Liver (tissue), 9 donors: Measurements from ENCODE around the gene SUMO1. TPM values are rescaled to one million over a fixed set of nuclear protein-coding genes. Genes with fewer than 3 reads are reported as not detected.

ENCODE experiments used
- DNase-seq: peaks from one replicate; pipeline ENCODE4 v3.0.0-alpha.2; 2017; ENCODE audit warnings: low spot score
- H3K27ac ChIP-seq, 2 donors: one replicate each; pipeline ENCODE4 v1.7.0; 2013; ENCODE audit warnings: inconsistent platforms in 2 of 2, low read length in 2 of 2, control low read depth in 1 of 2, low read depth in 1 of 2, mild to moderate bottlenecking in 1 of 2
- H3K27me3 ChIP-seq, 4 donors: one replicate each; pipeline versions ENCODE4 v1.6.1 to v1.7.0; 2013; ENCODE audit warnings: low read length in 3 of 4, inconsistent platforms in 1 of 4, mild to moderate bottlenecking in 1 of 4, moderate library complexity in 1 of 4; ENCODE audit not compliant: control insufficient read depth in 4 of 4, insufficient read depth in 4 of 4
- H3K36me3 ChIP-seq, 4 donors: one replicate each; pipeline versions ENCODE4 v1.6.1 to v1.7.0; 2013; ENCODE audit warnings: low read length in 3 of 4, mild to moderate bottlenecking in 3 of 4, low read depth in 1 of 4, moderate library complexity in 1 of 4; ENCODE audit not compliant: control insufficient read depth in 4 of 4, insufficient read depth in 3 of 4
- H3K4me1 ChIP-seq, 4 donors: one replicate each; pipeline versions ENCODE4 v1.6.1 to v1.7.0; 2013; ENCODE audit warnings: low read length in 3 of 4, mild to moderate bottlenecking in 3 of 4, moderate library complexity in 1 of 4; ENCODE audit not compliant: control insufficient read depth in 4 of 4, insufficient read depth in 4 of 4
- H3K4me3 ChIP-seq, 3 donors: one replicate each; pipeline versions ENCODE4 v1.6.1 to v1.7.0; 2013; ENCODE audit warnings: low read length in 3 of 3, control low read depth in 1 of 3, low read depth in 1 of 3, mild to moderate bottlenecking in 1 of 3
- H3K9ac ChIP-seq, 2 donors: one replicate each; pipeline ENCODE4 v1.7.0; 2013; ENCODE audit warnings: low read length in 2 of 2, mild to moderate bottlenecking in 2 of 2, moderate library complexity in 2 of 2, control low read depth in 1 of 2, low read depth in 1 of 2
- H3K9me3 ChIP-seq, 4 donors: one replicate each; pipeline versions ENCODE4 v1.6.1 to v1.7.0; 2013; ENCODE audit warnings: low read length in 3 of 4; ENCODE audit not compliant: control insufficient read depth in 4 of 4
- EGR1 ChIP-seq, 2 donors: IDR thresholded peaks; 2 replicates each; pipeline ENCODE4 v1.6.1; 2016 to 2018; ENCODE audit warnings: antibody characterized with exemption in 2 of 2, low read depth in 2 of 2
- FOXA1 ChIP-seq: IDR thresholded peaks from 2 replicates; pipeline ENCODE4 v1.6.1; 2016; ENCODE audit warnings: antibody characterized with exemption
- FOXA2 ChIP-seq: IDR thresholded peaks from 2 replicates; pipeline ENCODE4 v1.6.1; 2016; ENCODE audit warnings: antibody characterized with exemption
- GABPA ChIP-seq, 2 donors: IDR thresholded peaks in 1 of 2; conservative IDR thresholded peaks in 1 of 2; 2 replicates each; pipeline ENCODE4 v1.6.1; 2016; ENCODE audit warnings: antibody characterized with exemption in 2 of 2, mild to moderate bottlenecking in 1 of 2, moderate library complexity in 1 of 2
- HNF4A ChIP-seq, 2 donors: conservative IDR thresholded peaks; 2 replicates each; pipeline ENCODE4 v1.6.1; 2016; ENCODE audit warnings: antibody characterized with exemption in 2 of 2, mild to moderate bottlenecking in 2 of 2
- HNF4G ChIP-seq: IDR thresholded peaks from 2 replicates; pipeline ENCODE4 v1.6.1; 2016; ENCODE audit warnings: antibody characterized with exemption
- JUND ChIP-seq, 2 donors: IDR thresholded peaks; 2 replicates each; pipeline ENCODE4 v1.6.1; 2016; ENCODE audit warnings: antibody characterized with exemption in 2 of 2
- NR2F2 ChIP-seq: IDR thresholded peaks from 2 replicates; pipeline ENCODE4 v1.6.1; 2016; ENCODE audit warnings: antibody characterized with exemption
- RAD21 ChIP-seq, 2 donors: IDR thresholded peaks; 2 replicates each; pipeline ENCODE4 v1.6.1; 2016; ENCODE audit warnings: antibody characterized with exemption in 2 of 2, mild to moderate bottlenecking in 2 of 2
- RXRA ChIP-seq, 2 donors: IDR thresholded peaks; 2 replicates each; pipeline ENCODE4 v1.6.1; 2017 to 2018; ENCODE audit warnings: antibody characterized with exemption in 2 of 2, mild to moderate bottlenecking in 1 of 2
- SP1 ChIP-seq: IDR thresholded peaks from 2 replicates; pipeline ENCODE4 v1.6.1; 2018; ENCODE audit warnings: antibody characterized with exemption, mild to moderate bottlenecking
- WGBS: extraction: QIAGEN DNeasy Blood & Tissue Kit; methylation state at CpG from one replicate; pipeline ENCODE4 v1.1.7; 2013; 5-methylcytosine and 5-hydroxymethylcytosine counted together
- polyA plus RNA-seq, 2 donors: library from polyadenylated mRNA; stranded (reverse) in 1 of 2; unstranded in 1 of 2; fragments of 200-250 nt in 1 of 2; fragments of >200 nt in 1 of 2; fragmentation: Nextera tagmentation in 1 of 2; extraction: Ambion mirVana in 1 of 2; gene quantifications; one replicate each; pipeline versions ENCODE4 v1.2.1 to v1.2.3, GENCODE V29; 2013 to 2015
- total RNA-seq, 2 donors: library from RNA; depleted of rRNA; stranded (reverse); fragments of >200 nt; gene quantifications; one replicate each; pipeline ENCODE4 v1.2.3, GENCODE V29; 2014
- TF ChIP-seq, protein P1 (sequence below): IDR thresholded peaks from 2 replicates; pipeline ENCODE4 v1.6.1; 2016; ENCODE audit warnings: antibody characterized with exemption, mild to moderate bottlenecking
- TF ChIP-seq, protein P2 (sequence below): IDR thresholded peaks from 2 replicates; pipeline ENCODE4 v1.6.1; 2016; ENCODE audit warnings: antibody characterized with exemption
- TF ChIP-seq, protein P3 (sequence below): fragments of 150-350 bp; IDR thresholded peaks from 2 replicates; pipeline ENCODE4 v1.5.1; 2017; ENCODE audit warnings: improper control_type of control experiment, low read depth, low read length; ENCODE audit not compliant: missing input control
- TF ChIP-seq, protein P4 (sequence below): IDR thresholded peaks from 2 replicates; pipeline ENCODE4 v1.6.1; 2016; ENCODE audit warnings: antibody characterized with exemption
- TF ChIP-seq, protein P5 (sequence below): IDR thresholded peaks from 2 replicates; pipeline ENCODE4 v1.6.1; 2016; ENCODE audit warnings: antibody characterized with exemption
- donor health status: healthy.
- donor health status: healthy.
- donor health status: healthy.
- donor health status: healthy.
- donor health status: healthy.

SUMO1 gene
- total and polyA plus RNA-seq, 4 donors, result 42.7 to 139 (median 51.4) TPM

DNA sequence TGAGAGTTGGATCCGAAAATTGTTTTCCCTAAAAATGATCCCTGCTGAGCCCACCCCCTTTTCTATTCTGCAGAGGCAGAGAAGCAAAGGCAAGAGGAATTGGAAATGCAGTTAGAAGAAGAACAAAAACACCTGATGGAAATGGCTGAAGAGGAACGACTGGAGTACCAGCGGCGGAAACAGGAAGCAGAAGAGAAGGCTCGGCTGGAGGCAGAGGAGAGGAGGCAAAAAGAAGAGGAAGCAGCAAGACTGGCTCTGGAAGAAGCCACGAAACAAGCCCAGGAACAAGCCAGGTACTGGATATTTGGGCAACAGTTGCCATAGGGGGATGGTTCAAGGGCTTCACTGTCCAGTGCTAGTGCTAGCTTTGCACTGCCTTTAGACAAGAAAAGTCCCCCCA, 41.7 kb downstream of the SUMO1 start:
- Histone ChIP-seq H3K27me3 (no peaks in the 10 kb centered on the region), H3K4me3 (no peak overlapping the region), H3K9ac (no peak overlapping the region), H3K4me1 (peaks cover 0 to 7% (median 6%) of the 10 kb centered on the region in 4 donors), H3K27ac (no peak overlapping the region), H3K9me3 (no peaks in the 10 kb centered on the region), H3K36me3 (peaks cover 0 to 5% (median 3%) of the 10 kb centered on the region in 4 donors)
- 83% methylated on average over 6 of the region's 6 CpGs for WGBS
- no peak for DNase-seq
- TF ChIP-seq, protein P1, sequence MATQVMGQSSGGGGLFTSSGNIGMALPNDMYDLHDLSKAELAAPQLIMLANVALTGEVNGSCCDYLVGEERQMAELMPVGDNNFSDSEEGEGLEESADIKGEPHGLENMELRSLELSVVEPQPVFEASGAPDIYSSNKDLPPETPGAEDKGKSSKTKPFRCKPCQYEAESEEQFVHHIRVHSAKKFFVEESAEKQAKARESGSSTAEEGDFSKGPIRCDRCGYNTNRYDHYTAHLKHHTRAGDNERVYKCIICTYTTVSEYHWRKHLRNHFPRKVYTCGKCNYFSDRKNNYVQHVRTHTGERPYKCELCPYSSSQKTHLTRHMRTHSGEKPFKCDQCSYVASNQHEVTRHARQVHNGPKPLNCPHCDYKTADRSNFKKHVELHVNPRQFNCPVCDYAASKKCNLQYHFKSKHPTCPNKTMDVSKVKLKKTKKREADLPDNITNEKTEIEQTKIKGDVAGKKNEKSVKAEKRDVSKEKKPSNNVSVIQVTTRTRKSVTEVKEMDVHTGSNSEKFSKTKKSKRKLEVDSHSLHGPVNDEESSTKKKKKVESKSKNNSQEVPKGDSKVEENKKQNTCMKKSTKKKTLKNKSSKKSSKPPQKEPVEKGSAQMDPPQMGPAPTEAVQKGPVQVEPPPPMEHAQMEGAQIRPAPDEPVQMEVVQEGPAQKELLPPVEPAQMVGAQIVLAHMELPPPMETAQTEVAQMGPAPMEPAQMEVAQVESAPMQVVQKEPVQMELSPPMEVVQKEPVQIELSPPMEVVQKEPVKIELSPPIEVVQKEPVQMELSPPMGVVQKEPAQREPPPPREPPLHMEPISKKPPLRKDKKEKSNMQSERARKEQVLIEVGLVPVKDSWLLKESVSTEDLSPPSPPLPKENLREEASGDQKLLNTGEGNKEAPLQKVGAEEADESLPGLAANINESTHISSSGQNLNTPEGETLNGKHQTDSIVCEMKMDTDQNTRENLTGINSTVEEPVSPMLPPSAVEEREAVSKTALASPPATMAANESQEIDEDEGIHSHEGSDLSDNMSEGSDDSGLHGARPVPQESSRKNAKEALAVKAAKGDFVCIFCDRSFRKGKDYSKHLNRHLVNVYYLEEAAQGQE, result no peak
- TF ChIP-seq EGR1 (IDR thresholded peaks at IDR 0.05; ENCODE audit: low read depth in 2 of 2) (no peak), HNF4G (no peak), FOXA1 (no peak), GABPA (IDR thresholded peaks at IDR 0.05 in 1 of 2, conservative IDR thresholded peaks at IDR 0.05 in 1 of 2) (no peak), SP1 (no peak)
- TF ChIP-seq, protein P2, sequence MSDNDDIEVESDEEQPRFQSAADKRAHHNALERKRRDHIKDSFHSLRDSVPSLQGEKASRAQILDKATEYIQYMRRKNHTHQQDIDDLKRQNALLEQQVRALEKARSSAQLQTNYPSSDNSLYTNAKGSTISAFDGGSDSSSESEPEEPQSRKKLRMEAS, result no peak
- TF ChIP-seq, protein P3, sequence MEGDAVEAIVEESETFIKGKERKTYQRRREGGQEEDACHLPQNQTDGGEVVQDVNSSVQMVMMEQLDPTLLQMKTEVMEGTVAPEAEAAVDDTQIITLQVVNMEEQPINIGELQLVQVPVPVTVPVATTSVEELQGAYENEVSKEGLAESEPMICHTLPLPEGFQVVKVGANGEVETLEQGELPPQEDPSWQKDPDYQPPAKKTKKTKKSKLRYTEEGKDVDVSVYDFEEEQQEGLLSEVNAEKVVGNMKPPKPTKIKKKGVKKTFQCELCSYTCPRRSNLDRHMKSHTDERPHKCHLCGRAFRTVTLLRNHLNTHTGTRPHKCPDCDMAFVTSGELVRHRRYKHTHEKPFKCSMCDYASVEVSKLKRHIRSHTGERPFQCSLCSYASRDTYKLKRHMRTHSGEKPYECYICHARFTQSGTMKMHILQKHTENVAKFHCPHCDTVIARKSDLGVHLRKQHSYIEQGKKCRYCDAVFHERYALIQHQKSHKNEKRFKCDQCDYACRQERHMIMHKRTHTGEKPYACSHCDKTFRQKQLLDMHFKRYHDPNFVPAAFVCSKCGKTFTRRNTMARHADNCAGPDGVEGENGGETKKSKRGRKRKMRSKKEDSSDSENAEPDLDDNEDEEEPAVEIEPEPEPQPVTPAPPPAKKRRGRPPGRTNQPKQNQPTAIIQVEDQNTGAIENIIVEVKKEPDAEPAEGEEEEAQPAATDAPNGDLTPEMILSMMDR, result no peak
- TF ChIP-seq, protein P4, sequence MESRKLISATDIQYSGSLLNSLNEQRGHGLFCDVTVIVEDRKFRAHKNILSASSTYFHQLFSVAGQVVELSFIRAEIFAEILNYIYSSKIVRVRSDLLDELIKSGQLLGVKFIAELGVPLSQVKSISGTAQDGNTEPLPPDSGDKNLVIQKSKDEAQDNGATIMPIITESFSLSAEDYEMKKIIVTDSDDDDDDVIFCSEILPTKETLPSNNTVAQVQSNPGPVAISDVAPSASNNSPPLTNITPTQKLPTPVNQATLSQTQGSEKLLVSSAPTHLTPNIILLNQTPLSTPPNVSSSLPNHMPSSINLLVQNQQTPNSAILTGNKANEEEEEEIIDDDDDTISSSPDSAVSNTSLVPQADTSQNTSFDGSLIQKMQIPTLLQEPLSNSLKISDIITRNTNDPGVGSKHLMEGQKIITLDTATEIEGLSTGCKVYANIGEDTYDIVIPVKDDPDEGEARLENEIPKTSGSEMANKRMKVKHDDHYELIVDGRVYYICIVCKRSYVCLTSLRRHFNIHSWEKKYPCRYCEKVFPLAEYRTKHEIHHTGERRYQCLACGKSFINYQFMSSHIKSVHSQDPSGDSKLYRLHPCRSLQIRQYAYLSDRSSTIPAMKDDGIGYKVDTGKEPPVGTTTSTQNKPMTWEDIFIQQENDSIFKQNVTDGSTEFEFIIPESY, result no peak
- TF ChIP-seq, protein P5, sequence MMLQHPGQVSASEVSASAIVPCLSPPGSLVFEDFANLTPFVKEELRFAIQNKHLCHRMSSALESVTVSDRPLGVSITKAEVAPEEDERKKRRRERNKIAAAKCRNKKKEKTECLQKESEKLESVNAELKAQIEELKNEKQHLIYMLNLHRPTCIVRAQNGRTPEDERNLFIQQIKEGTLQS, result no peak

DNA sequence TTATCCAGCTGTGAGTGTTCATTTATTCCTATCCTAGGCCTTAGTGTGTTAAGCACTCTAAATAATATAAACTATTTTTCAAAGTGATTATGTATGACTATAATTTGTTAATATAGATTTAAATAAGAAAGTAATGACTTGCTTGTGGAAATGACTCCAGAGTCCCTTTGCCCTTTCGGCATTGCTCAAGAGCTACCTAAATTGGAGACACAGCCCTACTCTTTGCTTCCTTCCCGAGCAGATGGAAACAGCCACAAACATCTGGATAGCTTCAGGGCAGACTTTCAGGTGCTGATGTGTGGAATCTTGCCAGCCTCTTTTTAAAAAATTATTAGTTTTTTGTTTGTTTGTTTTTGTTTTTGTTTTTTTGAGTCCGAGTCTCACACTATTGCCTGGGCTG, 44.0 kb downstream of the SUMO1 start:
- TF ChIP-seq GABPA (IDR thresholded peaks at IDR 0.05 in 1 of 2, conservative IDR thresholded peaks at IDR 0.05 in 1 of 2) (no peak), FOXA1 (no peak), FOXA2 (no peak), JUND (IDR thresholded peaks at IDR 0.05) (no peak), HNF4G (no peak), SP1 (no peak), EGR1 (IDR thresholded peaks at IDR 0.05; ENCODE audit: low read depth in 2 of 2) (no peak), RXRA (IDR thresholded peaks at IDR 0.05) (peak in 1 of 2 donors; percentile 38), NR2F2 (no peak), RAD21 (IDR thresholded peaks at IDR 0.05) (no peak), HNF4A (conservative IDR thresholded peaks at IDR 0.05) (peak; percentile 40 to 61)
- TF ChIP-seq, protein P2, result no peak
- TF ChIP-seq, protein P4, result no peak
- TF ChIP-seq, protein P1, result no peak
- 53% methylated on average over 3 of the region's 3 CpGs for WGBS
- no peaks in the 10 kb centered on the region for H3K9me3 ChIP-seq
- no peak overlapping the region for H3K27ac ChIP-seq
- peaks cover 0 to 11% (median 9%) of the 10 kb centered on the region in 4 donors for H3K4me1 ChIP-seq
- no peak for DNase-seq
- no peak overlapping the region for H3K4me3 ChIP-seq
- H3K9ac ChIP-seq, result no peak overlapping the region
- no peaks in the 10 kb centered on the region for H3K36me3 ChIP-seq
- no peaks in the 10 kb centered on the region for H3K27me3 ChIP-seq
